HG03575 (cell line): ENCODE results near the gene IQCM.
"Not testable (repeated sequence)": the region's sequence is repeated elsewhere in the genome, so short reads cannot be mapped to it uniquely, and the experiment has no call there.

Source experiments
- ATAC-seq: cut with Tn5 transposase; IDR thresholded peaks from one replicate; pipeline ENCODE4 v1.9.1; 2021; ENCODE audit not compliant: unreplicated experiment, insufficient number of reproducible peaks, low FRiP score; ENCODE audit errors: extremely low read depth

The IQCM gene

GRCh38 chr4:149512501-149512900 lies 303.1 kb downstream of the IQCM start:
- no peak for ATAC-seq

GRCh38 chr4:149511558-149512298 lies 303.9 kb downstream of the IQCM start:
- no peak for ATAC-seq

GRCh38 chr4:149507309-149507708 lies 308.3 kb downstream of the IQCM start:
- ATAC-seq, result not testable (repeated sequence)

GRCh38 chr4:149500806-149501205 lies 314.8 kb downstream of the IQCM start:
- no peak for ATAC-seq

- ATAC-seq, result no peak
These were observed 315.9 kb downstream of the IQCM start for GRCh38 chr4:149499726-149500125.

GRCh38 chr4:149498246-149498645 lies 317.4 kb downstream of the IQCM start:
- no peak for ATAC-seq

GRCh38 chr4:149493492-149493891 lies 322.2 kb downstream of the IQCM start:
- ATAC-seq, result no peak

- ATAC-seq, result no peak
These were observed 326.3 kb downstream of the IQCM start for GRCh38 chr4:149489321-149489720.

GRCh38 chr4:149486861-149487260 lies 328.8 kb downstream of the IQCM start:
- no peak for ATAC-seq

GRCh38 chr4:149468669-149469068 lies 347.0 kb downstream of the IQCM start:
- ATAC-seq, result not testable (repeated sequence)

GRCh38 chr4:149466446-149466845 lies 349.2 kb downstream of the IQCM start:
- no peak for ATAC-seq

- no peak for ATAC-seq
These were observed 349.7 kb downstream of the IQCM start for GRCh38 chr4:149465955-149466354.

GRCh38 chr4:149443537-149443936 lies 372.1 kb downstream of the IQCM start:
- ATAC-seq, result no peak

- ATAC-seq, result no peak
These were observed 374.3 kb downstream of the IQCM start for GRCh38 chr4:149441338-149441737.

- no peak for ATAC-seq
These were observed 389.2 kb downstream of the IQCM start for GRCh38 chr4:149426461-149426860.

- no peak for ATAC-seq
These were observed 406.1 kb downstream of the IQCM start for GRCh38 chr4:149409555-149409962.

GRCh38 chr4:149409146-149409545 lies 406.5 kb downstream of the IQCM start:
- no peak for ATAC-seq

- no peak for ATAC-seq
These were observed 411.5 kb downstream of the IQCM start for GRCh38 chr4:149404143-149404542.

- ATAC-seq, result no peak
These were observed 412.6 kb downstream of the IQCM start for GRCh38 chr4:149403081-149403480.

- ATAC-seq, result no peak
These were observed 416.6 kb downstream of the IQCM start for GRCh38 chr4:149398993-149399392.

GRCh38 chr4:149370785-149371420 lies 444.7 kb downstream of the IQCM start:
- peak; percentile 74 for ATAC-seq
